Measurements from ENCODE around the gene MTHFD2L.

Gene MTHFD2L

GRCh38 chr4:74305000-74305399 lies 147.1 kb downstream of the MTHFD2L start:
- DNase-seq (ENCODE audit: low read depth in 2 of 2): no peak

GRCh38 chr4:74307170-74307569 lies 149.3 kb downstream of the MTHFD2L start:
- DNase-seq (ENCODE audit: low read depth in 2 of 2): no peak

- no peak for DNase-seq (ENCODE audit: low read depth in 2 of 2)
Measured at GRCh38 chr4:74308215-74308614, 150.3 kb downstream of the MTHFD2L start, which contains the start of gene EPGN. TSS of gene EPGN (plus strand) at chr4:74308470. CDS start at chr4:74308534, 64 bp downstream.

DNA sequence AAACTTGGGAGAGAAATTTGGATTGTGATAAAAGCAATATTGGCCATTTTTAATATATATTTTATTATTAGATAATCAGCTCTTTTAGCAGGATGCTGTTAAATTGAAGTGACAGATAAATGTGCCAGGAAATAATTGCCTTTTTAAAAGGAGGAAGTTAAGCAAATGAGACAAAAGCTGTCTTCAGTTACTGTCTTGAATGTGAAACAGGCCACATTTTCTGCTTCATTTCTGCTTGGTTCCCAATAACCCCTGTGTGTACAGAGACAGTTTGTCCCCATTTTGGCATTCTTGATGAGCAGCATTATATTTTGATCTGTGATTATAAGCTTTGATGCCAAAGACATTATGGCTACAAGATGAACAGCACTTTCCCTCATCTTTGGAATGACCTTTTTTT lies 151.3 kb downstream of the MTHFD2L start:
- no peak for DNase-seq (ENCODE audit: low read depth in 2 of 2)

DNA sequence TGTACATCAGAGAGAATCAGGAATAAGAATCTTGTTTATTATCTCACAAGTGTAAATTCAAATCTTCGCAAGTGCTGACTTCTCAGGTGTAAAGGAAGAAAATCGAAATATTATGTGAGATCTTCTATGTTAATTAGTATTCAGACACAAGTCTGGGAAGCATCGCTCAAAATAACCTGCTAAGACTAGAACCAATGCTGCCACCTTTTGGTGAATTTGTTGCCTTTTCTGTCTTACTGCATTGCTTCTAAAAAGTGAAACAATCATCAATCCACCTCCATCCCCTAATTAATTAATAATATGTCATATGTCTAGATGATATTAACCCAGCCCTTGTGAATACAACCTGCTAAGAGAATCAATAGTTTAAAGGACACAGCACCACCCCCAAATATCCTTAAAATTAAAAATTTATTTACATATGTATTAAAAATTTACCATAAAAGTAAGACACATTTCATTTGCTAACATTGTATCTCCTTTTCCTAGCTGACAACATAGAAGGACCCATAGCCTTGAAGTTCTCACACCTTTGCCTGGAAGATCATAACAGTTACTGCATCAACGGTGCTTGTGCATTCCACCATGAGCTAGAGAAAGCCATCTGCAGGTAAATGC lies 153.9 kb downstream of the MTHFD2L start:
- DNase-seq (ENCODE audit: low read depth in 2 of 2): no peak

GRCh38 chr4:74314329-74314728 lies 156.4 kb downstream of the MTHFD2L start:
- DNase-seq (ENCODE audit: low read depth in 2 of 2): no peak

DNA sequence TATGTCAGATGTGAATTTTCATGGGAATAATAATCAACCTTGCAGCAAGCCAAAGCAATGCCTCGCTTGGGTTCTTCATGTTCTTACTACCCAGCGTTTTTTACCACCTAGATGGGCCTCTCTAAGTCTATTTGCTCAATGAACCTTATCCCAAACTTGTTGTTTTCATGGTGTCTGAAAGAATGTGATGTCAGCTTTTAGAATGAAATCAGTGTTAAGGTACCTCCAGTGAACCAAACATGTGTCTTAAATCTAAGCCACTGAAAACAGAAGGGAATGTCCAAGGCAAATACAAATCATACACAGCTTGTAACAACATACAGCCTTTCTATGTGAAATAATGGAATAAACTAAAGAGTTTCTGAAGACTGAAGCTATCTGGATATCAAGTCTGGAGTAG lies 157.0 kb downstream of the MTHFD2L start:
- no peak for DNase-seq (ENCODE audit: low read depth in 2 of 2)

DNA sequence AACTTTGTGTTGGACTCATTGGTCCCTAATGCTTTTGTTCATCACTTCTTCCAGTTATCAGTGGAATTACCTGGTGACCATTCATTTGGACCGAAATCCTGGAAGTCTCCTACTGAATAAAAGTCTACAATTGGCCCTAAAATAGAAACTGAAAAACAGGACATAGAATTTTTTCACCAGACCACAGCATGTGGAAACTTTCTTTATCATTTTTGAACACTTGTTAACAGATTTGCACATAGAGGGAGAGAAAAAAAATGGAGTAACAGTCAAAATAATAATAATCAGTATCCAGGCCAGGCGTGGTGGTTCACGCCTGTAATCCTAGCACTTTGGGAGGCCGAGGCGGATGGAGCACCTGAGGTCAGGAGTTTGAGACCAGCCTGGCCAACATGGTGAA lies 157.5 kb downstream of the MTHFD2L start:
- no peak for DNase-seq (ENCODE audit: low read depth in 2 of 2)

DNA sequence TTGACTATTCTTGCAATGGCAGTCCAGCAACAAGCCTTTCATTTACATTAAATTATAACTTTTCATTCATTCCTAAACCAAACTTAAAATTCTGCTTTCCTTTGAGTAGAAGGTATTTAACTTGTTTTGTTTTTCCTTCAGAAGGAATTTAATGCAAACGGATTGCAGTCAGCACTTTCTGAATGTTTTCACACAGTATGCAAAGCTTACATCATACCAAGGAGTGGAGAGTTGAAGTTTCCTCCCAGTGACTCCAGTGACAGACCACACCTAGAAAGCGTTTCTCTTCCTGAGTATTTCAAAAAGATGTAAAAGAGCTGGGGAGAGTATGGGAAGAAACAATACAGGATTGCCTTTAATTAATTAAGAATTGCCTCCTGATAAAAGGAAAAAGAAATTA lies 158.5 kb downstream of the MTHFD2L start:
- no peak for DNase-seq (ENCODE audit: low read depth in 2 of 2)

- no peak for DNase-seq (ENCODE audit: low read depth in 2 of 2)
Measured at GRCh38 chr4:74317616-74318246, 159.8 kb downstream of the MTHFD2L start.

DNA sequence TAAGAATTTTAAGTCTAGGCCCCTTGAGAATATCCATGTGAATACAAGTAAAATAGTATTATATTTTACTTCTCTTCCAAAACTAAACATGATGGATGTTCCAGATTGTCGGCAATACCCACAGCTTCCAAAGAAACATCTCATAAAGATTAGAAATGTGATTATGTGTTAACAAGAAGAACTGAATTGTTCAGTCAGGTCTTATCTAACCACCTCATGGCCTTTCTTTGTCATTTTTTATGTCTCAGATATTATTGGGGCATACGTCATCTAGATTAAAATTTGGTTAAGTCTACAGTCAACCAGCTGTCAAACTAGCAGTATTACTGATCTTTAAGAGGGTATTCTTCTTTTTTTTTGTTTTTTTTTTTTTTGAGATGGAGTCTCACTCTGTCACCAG lies 160.4 kb downstream of the MTHFD2L start:
- no peak for DNase-seq (ENCODE audit: low read depth in 2 of 2)

- no peak for DNase-seq (ENCODE audit: low read depth in 2 of 2)
Measured at GRCh38 chr4:74319470-74319869, 161.6 kb downstream of the MTHFD2L start.

DNA sequence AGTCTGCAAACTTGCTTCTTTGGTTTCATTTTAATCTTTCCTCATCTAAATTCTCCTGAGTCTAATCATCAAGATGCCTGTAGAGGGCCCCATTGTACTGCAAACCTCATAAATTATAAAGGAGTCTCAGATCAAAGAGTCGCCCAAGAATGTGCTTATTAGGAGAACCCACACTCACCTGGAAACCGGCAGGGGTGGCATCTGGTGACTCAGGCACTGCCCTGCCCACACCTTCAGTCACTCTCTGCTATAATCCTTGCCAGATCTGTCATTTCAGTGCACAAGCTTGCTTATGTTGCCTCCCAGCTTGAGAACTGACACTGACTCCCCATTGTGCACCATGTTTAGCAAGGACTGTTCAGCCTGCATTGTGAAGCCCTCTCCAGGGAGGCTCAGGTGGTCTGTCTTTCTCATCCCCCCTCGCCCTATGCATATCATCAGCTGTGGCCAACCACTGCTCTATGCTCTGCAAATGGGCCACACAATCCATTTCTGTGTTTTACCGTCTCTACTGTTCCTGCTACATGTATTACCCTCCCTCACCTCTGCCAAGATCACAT lies 162.7 kb downstream of the MTHFD2L start:
- no peak for DNase-seq (ENCODE audit: low read depth in 2 of 2)

GRCh38 chr4:74322301-74322700 lies 164.4 kb downstream of the MTHFD2L start:
- DNase-seq (ENCODE audit: low read depth in 2 of 2): no peak

DNA sequence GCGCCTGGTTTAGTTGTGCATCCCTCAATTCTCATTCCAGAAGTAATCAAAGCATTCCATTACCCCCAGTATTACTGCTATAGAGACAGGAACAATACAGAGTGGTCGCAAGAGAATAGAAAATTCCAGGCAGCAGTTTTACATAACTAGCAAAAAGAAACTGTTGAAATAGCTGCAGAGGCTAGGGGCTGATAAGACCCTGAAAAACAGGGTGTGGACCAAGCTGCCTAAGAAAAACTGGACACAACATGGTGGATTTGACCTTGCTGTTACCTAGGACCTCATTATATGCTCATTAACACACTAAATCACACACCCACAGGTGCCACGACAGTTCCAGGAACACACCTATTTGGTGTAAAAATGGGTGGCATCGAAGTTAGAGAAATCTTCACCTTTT lies 165.7 kb downstream of the MTHFD2L start:
- no peak for DNase-seq (ENCODE audit: low read depth in 2 of 2)

GRCh38 chr4:74324262-74324661 lies 166.3 kb downstream of the MTHFD2L start:
- DNase-seq (ENCODE audit: low read depth in 2 of 2): no peak

DNA sequence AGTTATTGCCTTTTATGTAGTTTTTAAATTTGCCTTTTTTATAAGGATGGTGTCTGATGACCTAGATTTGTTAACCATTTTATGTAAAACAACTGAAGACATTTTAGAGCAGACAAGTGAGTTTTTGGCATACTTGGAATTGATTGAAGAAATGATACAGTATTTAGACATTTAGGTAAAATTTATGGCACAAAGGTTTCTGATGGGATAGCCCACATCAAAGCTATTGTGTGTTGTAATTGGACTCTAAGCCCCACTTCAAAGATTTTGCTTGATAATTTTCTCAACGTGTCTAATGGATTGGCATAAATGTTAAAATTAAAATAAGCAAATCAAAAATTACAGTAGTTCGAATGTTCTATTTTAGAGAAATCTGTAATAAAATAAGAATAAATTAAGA lies 168.0 kb downstream of the MTHFD2L start:
- DNase-seq (ENCODE audit: low read depth in 2 of 2): no peak

DNA sequence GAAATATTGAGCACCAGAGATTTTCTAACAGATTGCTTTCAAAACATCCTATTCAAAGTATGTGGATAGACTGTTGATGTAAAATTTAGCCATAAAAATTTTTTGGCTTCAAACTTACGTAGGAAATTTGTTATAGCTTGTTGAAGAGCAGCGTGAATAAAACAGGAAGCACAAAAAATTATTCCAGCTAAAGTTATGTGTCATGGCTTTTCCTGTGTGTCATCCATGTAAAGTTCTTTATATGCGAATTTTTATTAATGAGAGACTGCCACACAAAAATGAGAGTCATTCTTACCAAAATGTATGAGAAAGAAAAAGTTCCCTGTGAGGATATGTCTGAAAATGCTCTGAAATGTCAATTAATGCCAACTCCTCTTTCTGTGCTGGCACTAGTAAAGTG lies 169.8 kb downstream of the MTHFD2L start:
- DNase-seq (ENCODE audit: low read depth in 2 of 2): no peak

DNA sequence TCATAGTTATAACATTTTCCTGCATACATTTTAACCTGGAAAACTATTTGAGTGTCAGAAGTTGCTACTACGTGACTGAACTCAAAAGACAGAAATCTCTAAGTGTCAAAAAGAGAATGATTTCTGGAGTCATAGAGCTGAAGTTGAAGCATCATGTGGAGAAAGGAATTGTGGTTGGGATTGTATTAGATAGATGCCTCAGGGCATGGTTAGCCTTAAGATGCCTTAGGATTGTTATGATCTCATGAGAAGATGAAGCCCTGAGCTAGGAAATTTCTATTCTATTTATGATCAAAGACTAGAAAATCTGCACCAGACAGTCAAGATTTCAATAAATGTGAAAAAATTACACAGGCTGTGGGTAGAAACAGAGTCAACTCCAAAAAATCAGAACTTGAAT lies 170.6 kb downstream of the MTHFD2L start:
- DNase-seq (ENCODE audit: low read depth in 2 of 2): no peak

- DNase-seq (ENCODE audit: low read depth in 2 of 2): no peak
Measured at GRCh38 chr4:74329307-74329706, 171.4 kb downstream of the MTHFD2L start.

GRCh38 chr4:74330295-74330750 lies 172.4 kb downstream of the MTHFD2L start:
- DNase-seq (ENCODE audit: low read depth in 2 of 2): no peak

GRCh38 chr4:74331252-74331651 lies 173.3 kb downstream of the MTHFD2L start:
- no peak for DNase-seq (ENCODE audit: low read depth in 2 of 2)

- DNase-seq (ENCODE audit: low read depth in 2 of 2): no peak
Measured at GRCh38 chr4:74331944-74332343, 174.0 kb downstream of the MTHFD2L start.

Measured in stimulated activated CD8-positive, alpha-beta memory T cell treated with anti-CD3 and anti-CD28 coated beads, Interleukin-7, amount 100 ng/mL, for 1 hour (primary cell).